DMS53 (cell line): ENCODE measurements around the gene HTT.

Experiments
- DNase-seq: peaks from one replicate; lab custom pipeline; 2025; lab: John Stamatoyannopoulos, UW

The HTT gene

GRCh38 chr4:3235581-3235980, 161.1 kb downstream of the HTT start:
- DNase-seq = no peak

- no peak for DNase-seq
Observed at GRCh38 chr4:3236326-3236878, 161.9 kb downstream of the HTT start.

GRCh38 chr4:3237266-3237665, 162.8 kb downstream of the HTT start:
- no peak for DNase-seq

- no peak for DNase-seq
Observed at GRCh38 chr4:3237712-3238560, 163.5 kb downstream of the HTT start.

- no peak for DNase-seq
Observed at GRCh38 chr4:3238721-3239120, 164.2 kb downstream of the HTT start.

GRCh38 chr4:3239303-3239702, 164.8 kb downstream of the HTT start:
- no peak for DNase-seq

GRCh38 chr4:3239998-3240920, 165.8 kb downstream of the HTT start:
- peak; percentile 75 for DNase-seq

- no peak for DNase-seq
Observed at GRCh38 chr4:3240936-3241522, 166.5 kb downstream of the HTT start.

- DNase-seq = no peak
Observed at GRCh38 chr4:3241898-3242524, 167.5 kb downstream of the HTT start.

GRCh38 chr4:3243136-3243780, 168.8 kb downstream of the HTT start:
- DNase-seq = no peak

- no peak for DNase-seq
Observed at GRCh38 chr4:3244002-3244401, 169.5 kb downstream of the HTT start.

GRCh38 chr4:3244747-3245146, 170.3 kb downstream of the HTT start:
- DNase-seq = no peak

GRCh38 chr4:3245676-3246075, 171.2 kb downstream of the HTT start:
- no peak for DNase-seq

- DNase-seq = no peak
Observed at GRCh38 chr4:3246458-3247398, 172.2 kb downstream of the HTT start.

- no peak for DNase-seq
Observed at GRCh38 chr4:3247399-3248177, 173.1 kb downstream of the HTT start.

GRCh38 chr4:3248178-3248480, 173.6 kb downstream of the HTT start:
- no peak for DNase-seq

- DNase-seq = peak; percentile 68
Observed at GRCh38 chr4:3248811-3249661, 174.6 kb downstream of the HTT start, which contains the start of gene MSANTD1. Gene MSANTD1 (plus strand): TSS chr4:3249159. CDS start chr4:3249223, 64 bp downstream.

- DNase-seq = no peak
Observed at GRCh38 chr4:3249711-3250437, 175.4 kb downstream of the HTT start.
